Measurements from ENCODE around the gene SLC7A11. TPM values are rescaled to one million over a fixed set of nuclear protein-coding genes. Genes with fewer than 3 reads are reported as not detected.

SLC7A11 gene
- total and polyA plus RNA-seq, 5 donors, result 2.1 to 7.3 (median 6.2) TPM

GRCh38 chr4:138162259-138162658 lies 79.9 kb downstream of the SLC7A11 start:
- Histone ChIP-seq H3K9me3 (ENCODE audit: control insufficient read depth, low read length) (no peaks in the 10 kb centered on the region), H3K27ac (ENCODE audit: low read length) (no peak overlapping the region), H3K4me1 (ENCODE audit: control insufficient read depth, insufficient read depth, low read length) (no peaks in the 10 kb centered on the region), H3K27me3 (ENCODE audit: control insufficient read depth, insufficient read depth) (no peaks in the 10 kb centered on the region), H3K4me3 (ENCODE audit: low read length) (no peak overlapping the region)
- DNase-seq, result no peak
- no peak for ATAC-seq
- intact Hi-C loops (cut with DNase I), result no loop called here

- Histone ChIP-seq H3K4me1 (ENCODE audit: control insufficient read depth, insufficient read depth, low read length) (no peaks in the 10 kb centered on the region), H3K27me3 (ENCODE audit: control insufficient read depth, insufficient read depth) (no peaks in the 10 kb centered on the region), H3K9me3 (ENCODE audit: control insufficient read depth, low read length) (no peaks in the 10 kb centered on the region), H3K4me3 (ENCODE audit: low read length) (no peak overlapping the region), H3K27ac (ENCODE audit: low read length) (no peak overlapping the region)
- intact Hi-C loops (cut with DNase I), result no loop called here
- ATAC-seq (no peak), DNase-seq (no peak)
- WGBS, result 59% methylated on average over 2 of the region's 2 CpGs
Observed at GRCh38 chr4:138161351-138161750, 80.8 kb downstream of the SLC7A11 start.

- ATAC-seq, result no peak
- no peaks in the 10 kb centered on the region for H3K9me3 ChIP-seq (ENCODE audit: control insufficient read depth, low read length)
- DNase-seq, result no peak
- no peaks in the 10 kb centered on the region for H3K27me3 ChIP-seq (ENCODE audit: control insufficient read depth, insufficient read depth)
- intact Hi-C loops (cut with DNase I), result no loop called here
- no peaks in the 10 kb centered on the region for H3K4me1 ChIP-seq (ENCODE audit: control insufficient read depth, insufficient read depth, low read length)
- H3K27ac ChIP-seq (ENCODE audit: low read length), result no peak overlapping the region
- no peak overlapping the region for H3K4me3 ChIP-seq (ENCODE audit: low read length)
- 80% methylated on average over 2 of the region's 2 CpGs for WGBS
Observed at GRCh38 chr4:138158746-138159297, 83.3 kb downstream of the SLC7A11 start.

- no peak overlapping the region for H3K27ac ChIP-seq (ENCODE audit: low read length)
- no peaks in the 10 kb centered on the region for H3K27me3 ChIP-seq (ENCODE audit: control insufficient read depth, insufficient read depth)
- no peak overlapping the region for H3K4me3 ChIP-seq (ENCODE audit: low read length)
- no peaks in the 10 kb centered on the region for H3K4me1 ChIP-seq (ENCODE audit: control insufficient read depth, insufficient read depth, low read length)
- DNase-seq (no peak), ATAC-seq (no peak)
- no peaks in the 10 kb centered on the region for H3K9me3 ChIP-seq (ENCODE audit: control insufficient read depth, low read length)
- intact Hi-C loops (cut with DNase I), result no loop called here
Observed at GRCh38 chr4:138140879-138141278, 101.3 kb downstream of the SLC7A11 start.

- H3K9me3 ChIP-seq (ENCODE audit: control insufficient read depth, low read length), result no peaks in the 10 kb centered on the region
- ATAC-seq (no peak), DNase-seq (no peak)
- H3K4me1 ChIP-seq (ENCODE audit: control insufficient read depth, insufficient read depth, low read length), result no peaks in the 10 kb centered on the region
- no peak overlapping the region for H3K27ac ChIP-seq (ENCODE audit: low read length)
- intact Hi-C loops (cut with DNase I), result no loop called here
- H3K4me3 ChIP-seq (ENCODE audit: low read length), result no peak overlapping the region
- 78% methylated on average over 2 of the region's 2 CpGs for WGBS
- H3K27me3 ChIP-seq (ENCODE audit: control insufficient read depth, insufficient read depth), result no peaks in the 10 kb centered on the region
Observed at GRCh38 chr4:138138774-138139173, 103.4 kb downstream of the SLC7A11 start.

- WGBS, result 73% methylated on average over 2 of the region's 2 CpGs
- H3K27me3 ChIP-seq (ENCODE audit: control insufficient read depth, insufficient read depth), result no peaks in the 10 kb centered on the region
- ATAC-seq (no peak), DNase-seq (no peak)
- H3K4me1 ChIP-seq (ENCODE audit: control insufficient read depth, insufficient read depth, low read length), result no peaks in the 10 kb centered on the region
- H3K27ac ChIP-seq (ENCODE audit: low read length), result no peak overlapping the region
- intact Hi-C loops (cut with DNase I), result no loop called here
- no peak overlapping the region for H3K4me3 ChIP-seq (ENCODE audit: low read length)
- H3K9me3 ChIP-seq (ENCODE audit: control insufficient read depth, low read length), result no peaks in the 10 kb centered on the region
Observed at GRCh38 chr4:138135610-138136009, 106.5 kb downstream of the SLC7A11 start.

DNA sequence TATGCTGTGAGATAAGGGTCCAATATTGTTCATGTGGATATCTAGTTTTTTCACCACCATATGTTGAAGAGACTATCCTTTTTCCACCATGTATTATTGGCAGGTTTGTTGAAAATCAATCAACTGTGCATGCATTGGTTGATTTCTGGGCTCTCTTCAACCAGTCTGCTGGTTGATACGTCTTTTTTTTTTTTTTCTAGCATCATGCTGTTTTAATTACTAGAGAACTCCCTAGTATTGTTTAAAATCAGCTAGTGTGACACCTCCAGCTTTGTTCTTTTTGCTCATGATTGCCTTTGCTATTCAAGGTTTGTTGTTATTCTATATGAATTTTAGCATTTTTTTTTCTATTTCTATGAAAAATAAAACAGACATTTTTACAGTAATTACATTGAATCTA lies 123.9 kb downstream of the SLC7A11 start:
- DNase-seq (no peak), ATAC-seq (no peak)
- 85% methylated on average over 1 of the region's 1 CpG for WGBS
- Histone ChIP-seq H3K4me1 (ENCODE audit: control insufficient read depth, insufficient read depth, low read length) (no peaks in the 10 kb centered on the region), H3K4me3 (ENCODE audit: low read length) (no peak overlapping the region), H3K9me3 (ENCODE audit: control insufficient read depth, low read length) (no peaks in the 10 kb centered on the region), H3K27ac (ENCODE audit: low read length) (no peak overlapping the region), H3K27me3 (ENCODE audit: control insufficient read depth, insufficient read depth) (no peaks in the 10 kb centered on the region)
- intact Hi-C loops (cut with DNase I), result no loop called here

- H3K4me3 ChIP-seq (ENCODE audit: low read length), result no peak overlapping the region
- H3K9me3 ChIP-seq (ENCODE audit: control insufficient read depth, low read length), result no peaks in the 10 kb centered on the region
- WGBS, result 29% methylated on average over 2 of the region's 2 CpGs
- H3K4me1 ChIP-seq (ENCODE audit: control insufficient read depth, insufficient read depth, low read length), result no peaks in the 10 kb centered on the region
- ATAC-seq, result no peak
- no peak for DNase-seq
- H3K27me3 ChIP-seq (ENCODE audit: control insufficient read depth, insufficient read depth), result no peaks in the 10 kb centered on the region
- H3K27ac ChIP-seq (ENCODE audit: low read length), result no peak overlapping the region
- intact Hi-C loops (cut with DNase I), result no loop called here
Observed at GRCh38 chr4:138115053-138115452, 127.1 kb downstream of the SLC7A11 start.

GRCh38 chr4:138114434-138114833 lies 127.7 kb downstream of the SLC7A11 start:
- WGBS, result 30% methylated on average over 1 of the region's 1 CpG
- H3K4me3 ChIP-seq (ENCODE audit: low read length), result no peak overlapping the region
- DNase-seq (no peak), ATAC-seq (no peak)
- H3K27ac ChIP-seq (ENCODE audit: low read length), result no peak overlapping the region
- H3K4me1 ChIP-seq (ENCODE audit: control insufficient read depth, insufficient read depth, low read length), result no peaks in the 10 kb centered on the region
- H3K9me3 ChIP-seq (ENCODE audit: control insufficient read depth, low read length), result no peaks in the 10 kb centered on the region
- no peaks in the 10 kb centered on the region for H3K27me3 ChIP-seq (ENCODE audit: control insufficient read depth, insufficient read depth)
- intact Hi-C loops (cut with DNase I), result no loop called here

All from right cardiac atrium (tissue), 5 donors.